Muscle of leg (tissue), 11 donors: ENCODE results near the gene PFDN6. TPM values are rescaled to one million over a fixed set of nuclear protein-coding genes. Genes with fewer than 3 reads are reported as not detected.

ENCODE experiments used
- DNase-seq: peaks from one replicate; pipeline ENCODE4 v3.0.0; 2013
- H3K27ac ChIP-seq: one replicate; pipeline ENCODE4 v1.5.1; 2013; ENCODE audit warnings: mild to moderate bottlenecking, low read length, control low read depth
- H3K27me3 ChIP-seq: one replicate; pipeline ENCODE4 v1.6.1; 2013; ENCODE audit warnings: low read length; ENCODE audit not compliant: control insufficient read depth, insufficient read depth
- H3K36me3 ChIP-seq: one replicate; pipeline ENCODE4 v1.6.1; 2013; ENCODE audit warnings: low read length; ENCODE audit not compliant: control insufficient read depth, insufficient read depth
- H3K4me1 ChIP-seq: one replicate; pipeline ENCODE4 v1.6.1; 2013; ENCODE audit warnings: low read length; ENCODE audit not compliant: control insufficient read depth, insufficient read depth
- H3K4me3 ChIP-seq: one replicate; pipeline ENCODE4 v1.5.1; 2013; ENCODE audit warnings: low read length, control low read depth
- H3K9me3 ChIP-seq: replicated peaks from 2 replicates; pipeline ENCODE4 v1.6.1; 2013; ENCODE audit warnings: low read depth, low read length; ENCODE audit not compliant: control insufficient read depth
- WGBS: methylation state at CpG from one replicate; pipeline ENCODE4 v1.1.5; 2013; ENCODE audit warnings: missing lambda C conversion rate; ENCODE audit not compliant: insufficient coverage; 5-methylcytosine and 5-hydroxymethylcytosine counted together
- polyA plus RNA-seq, 8 donors: library from polyadenylated mRNA; unstranded; fragments of 120-200 nt; gene quantifications; one replicate each; pipeline versions ENCODE4 v1.2.1 to v1.2.3, GENCODE V29; 2013; ENCODE audit warnings: inconsistent platforms in 1 of 8, low replicate concordance in 1 of 8; ENCODE audit not compliant: insufficient read length in 8 of 8, insufficient read depth in 1 of 8
- total RNA-seq: library from RNA; stranded (reverse); fragments of 120-200 nt; gene quantifications from one replicate; pipeline ENCODE4 v1.2.4, GENCODE V29; 2013

Gene PFDN6
- total and polyA plus RNA-seq, 9 donors: 41.4 to 57.6 (median 48.7) TPM

DNA sequence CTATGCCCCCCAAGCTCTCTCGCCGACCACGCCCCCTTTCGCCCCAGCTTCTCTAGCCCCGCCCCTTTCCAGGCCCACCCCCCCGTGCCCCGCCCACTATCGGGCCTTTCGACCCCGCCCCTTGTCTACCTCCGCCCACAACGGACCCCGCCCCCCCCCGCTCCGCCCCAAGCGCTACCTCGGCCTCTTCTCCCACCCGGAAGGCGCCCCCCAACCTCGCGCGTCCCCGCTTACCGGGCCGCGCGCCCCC lies 27.9 kb downstream of the PFDN6 start:
- DNase-seq: no peak
- no peaks in the 10 kb centered on the region for H3K9me3 ChIP-seq
- peak overlapping the region; percentile 93 for H3K27ac ChIP-seq

GRCh38 chr6:33317669-33318425 lies 28.4 kb downstream of the PFDN6 start, which contains the start of gene ZBTB22:
Gene ZBTB22 (minus strand): TSS chr6:33317744. CDS start chr6:33316916, 828 bp downstream.
- 2% methylated on average over 29 of the region's 44 CpGs for WGBS
- Histone ChIP-seq H3K27me3 (no peaks in the 10 kb centered on the region), H3K9me3 (no peaks in the 10 kb centered on the region), H3K4me3 (peak within 1 kb of the TSS; percentile 58), H3K4me1 (peaks cover 58% of the 10 kb centered on the region), H3K36me3 (peaks cover 37% of the 10 kb centered on the region), H3K27ac (peak within 1 kb of the TSS; percentile 93)
- DNase-seq: peak; percentile 100

More for the DNA sequence above, 27.9 kb downstream of the PFDN6 start:
- no peaks in the 10 kb centered on the region for H3K27me3 ChIP-seq
- 0% methylated on average over 10 of the region's 27 CpGs for WGBS
- peak overlapping the region; percentile 58 for H3K4me3 ChIP-seq
- peaks cover 37% of the 10 kb centered on the region for H3K36me3 ChIP-seq
- H3K4me1 ChIP-seq: peaks cover 63% of the 10 kb centered on the region

DNA sequence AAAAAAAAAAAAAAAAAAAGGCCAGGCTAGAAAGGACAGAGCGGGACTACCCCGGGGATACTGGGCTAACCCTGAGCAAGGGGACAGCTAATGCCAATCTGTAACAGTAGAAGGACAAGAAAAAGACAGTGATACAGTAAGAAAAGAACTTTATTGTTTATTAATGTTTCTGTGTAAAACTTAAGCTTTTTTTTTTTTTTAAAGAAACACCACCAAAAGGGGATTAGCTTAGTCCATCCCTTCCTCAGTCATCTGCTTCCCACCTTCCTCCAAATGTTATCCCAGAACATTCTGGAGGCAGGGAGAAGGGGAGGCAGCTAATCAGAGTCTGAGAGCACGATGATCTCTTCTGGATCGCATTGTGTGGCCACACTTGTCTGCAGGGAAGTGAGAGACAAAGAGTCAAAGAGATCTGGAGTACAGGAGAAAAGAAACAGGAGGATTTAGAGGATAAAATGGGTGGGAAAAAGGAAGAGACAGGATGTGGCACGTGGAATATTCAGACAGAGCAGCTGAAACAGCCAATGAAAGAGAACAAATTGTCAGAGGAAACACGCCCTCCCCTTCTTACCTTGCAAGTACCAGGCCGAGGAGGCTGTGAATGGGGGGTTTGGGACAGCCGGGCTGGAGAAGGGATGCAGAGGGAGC lies 29.1 kb downstream of the PFDN6 start:
- H3K27ac ChIP-seq: peak overlapping the region; percentile 93
- peak; percentile 17 for DNase-seq
- H3K4me1 ChIP-seq: peaks cover 55% of the 10 kb centered on the region
- H3K27me3 ChIP-seq: no peaks in the 10 kb centered on the region
- no peaks in the 10 kb centered on the region for H3K9me3 ChIP-seq
- 75% methylated on average over 3 of the region's 8 CpGs for WGBS
- H3K4me3 ChIP-seq: peak overlapping the region; percentile 58
- H3K36me3 ChIP-seq: peaks cover 37% of the 10 kb centered on the region

DNA sequence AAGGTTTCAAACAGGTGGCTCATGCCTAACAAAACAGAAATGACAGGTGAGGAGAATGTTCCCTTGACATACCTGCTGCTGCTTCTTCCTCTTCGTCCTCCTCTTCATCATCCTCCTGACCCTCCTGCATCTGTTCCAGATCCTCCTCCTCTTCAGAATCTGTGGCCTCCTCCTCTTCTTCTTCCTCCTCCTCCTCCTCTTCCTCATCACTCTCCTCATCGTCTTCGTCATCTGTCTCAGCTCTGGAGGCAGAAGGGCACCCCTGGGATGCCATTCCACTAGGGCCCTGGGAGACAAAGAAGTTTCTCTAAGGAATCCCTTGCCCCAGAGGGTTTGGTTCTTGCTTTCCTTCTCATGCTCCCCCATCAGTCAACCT lies 30.5 kb downstream of the PFDN6 start:
- no peak for DNase-seq
- Histone ChIP-seq H3K4me1 (peaks cover 54% of the 10 kb centered on the region), H3K36me3 (peaks cover 37% of the 10 kb centered on the region), H3K4me3 (no peak overlapping the region), H3K27me3 (no peaks in the 10 kb centered on the region), H3K27ac (no peak overlapping the region), H3K9me3 (no peaks in the 10 kb centered on the region)
- whole genome bisulfite sequencing: 86% methylated on average over 1 of the region's 3 CpGs

DNA sequence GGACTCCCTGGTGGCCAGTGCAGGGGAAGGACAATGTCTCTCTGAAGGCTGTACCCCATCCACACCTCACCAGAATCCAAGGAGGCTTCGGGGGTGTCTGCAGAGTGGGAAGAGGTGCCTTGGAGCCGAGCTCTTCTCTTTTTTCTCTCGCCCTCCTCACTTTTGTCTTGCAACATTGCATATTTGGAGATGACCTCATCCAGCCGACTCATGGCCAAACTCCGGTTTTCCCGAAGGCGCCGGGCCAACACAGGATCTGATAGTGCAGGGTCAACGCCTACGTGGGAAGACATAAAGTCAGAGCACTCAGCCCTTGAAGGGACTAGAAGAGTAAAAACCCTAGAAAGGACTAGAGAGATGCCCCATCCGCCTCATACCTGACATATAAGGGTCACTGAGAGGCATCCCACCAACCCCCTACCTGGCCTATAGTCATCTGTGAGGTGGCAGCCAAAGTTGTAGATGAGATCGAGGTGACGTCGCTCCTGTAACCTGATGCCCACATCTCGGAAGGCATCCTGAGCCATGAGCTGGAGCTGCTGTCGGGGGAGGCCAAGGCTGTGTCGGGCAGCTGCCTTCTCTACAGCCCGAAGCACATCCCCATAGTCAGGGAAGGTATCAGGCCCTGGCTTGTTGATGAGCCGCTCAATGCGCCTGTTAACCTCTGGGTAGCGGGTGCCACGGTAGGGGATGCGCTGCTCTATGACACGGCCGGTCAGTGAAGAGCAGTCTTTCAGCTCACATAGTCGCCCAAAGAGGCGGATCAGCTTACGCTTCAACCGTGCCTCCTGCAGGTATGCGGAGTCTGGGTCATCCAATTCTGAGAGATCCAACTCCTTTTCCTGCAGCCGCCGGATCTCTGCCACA lies 31.1 kb downstream of the PFDN6 start:
- H3K4me3 ChIP-seq: no peak overlapping the region
- peak; percentile 18 for DNase-seq

GRCh38 chr6:33321227-33321626 lies 31.8 kb downstream of the PFDN6 start:
- Histone ChIP-seq H3K4me3 (peak overlapping the region; percentile 87), H3K27me3 (no peaks in the 10 kb centered on the region), H3K9me3 (no peaks in the 10 kb centered on the region), H3K27ac (no peak overlapping the region), H3K4me1 (peaks cover 48% of the 10 kb centered on the region), H3K36me3 (peaks cover 35% of the 10 kb centered on the region)
- WGBS: 58% methylated on average over 9 of the region's 9 CpGs
- DNase-seq: peak; percentile 22

More for the DNA sequence above, 31.1 kb downstream of the PFDN6 start:
- Histone ChIP-seq H3K27ac (no peak overlapping the region), H3K27me3 (no peaks in the 10 kb centered on the region), H3K4me1 (peaks cover 50% of the 10 kb centered on the region), H3K36me3 (peaks cover 37% of the 10 kb centered on the region), H3K9me3 (no peaks in the 10 kb centered on the region)
- WGBS: 82% methylated on average over 27 of the region's 32 CpGs

GRCh38 chr6:33323623-33323948 lies 34.2 kb downstream of the PFDN6 start:
- no peak for DNase-seq
- Histone ChIP-seq H3K4me3 (peak overlapping the region; percentile 87), H3K9me3 (no peaks in the 10 kb centered on the region), H3K27ac (peak overlapping the region; percentile 96), H3K4me1 (peaks cover 33% of the 10 kb centered on the region), H3K36me3 (peaks cover 30% of the 10 kb centered on the region), H3K27me3 (no peaks in the 10 kb centered on the region)
- WGBS: 0% methylated on average over 5 of the region's 12 CpGs

GRCh38 chr6:33324125-33324524 lies 34.7 kb downstream of the PFDN6 start:
- Histone ChIP-seq H3K4me3 (peak overlapping the region; percentile 87), H3K4me1 (peaks cover 29% of the 10 kb centered on the region), H3K36me3 (peaks cover 25% of the 10 kb centered on the region), H3K27ac (no peak overlapping the region), H3K9me3 (no peaks in the 10 kb centered on the region), H3K27me3 (no peaks in the 10 kb centered on the region)
- DNase-seq: peak; percentile 34
- 0% methylated on average over 1 of the region's 7 CpGs for WGBS

GRCh38 chr6:33329058-33329457 lies 39.7 kb downstream of the PFDN6 start:
- 20% methylated on average over 1 of the region's 5 CpGs for WGBS
- DNase-seq: no peak
- H3K36me3 ChIP-seq: no peaks in the 10 kb centered on the region
- H3K27me3 ChIP-seq: no peaks in the 10 kb centered on the region
- H3K4me1 ChIP-seq: peaks cover under 1% of the 10 kb centered on the region
- H3K4me3 ChIP-seq: no peak overlapping the region
- no peak overlapping the region for H3K27ac ChIP-seq
- H3K9me3 ChIP-seq: no peaks in the 10 kb centered on the region

GRCh38 chr6:33330736-33331135 lies 41.3 kb downstream of the PFDN6 start:
- H3K27me3 ChIP-seq: no peaks in the 10 kb centered on the region
- WGBS: 79% methylated on average over 2 of the region's 10 CpGs

More at GRCh38 chr6:33330736-33331135, 41.3 kb downstream of the PFDN6 start:
- Histone ChIP-seq H3K27ac (no peak overlapping the region), H3K4me3 (no peak overlapping the region), H3K9me3 (no peaks in the 10 kb centered on the region), H3K4me1 (no peaks in the 10 kb centered on the region), H3K36me3 (no peaks in the 10 kb centered on the region)
- DNase-seq: no peak
